SK-N-MC (cell line): ENCODE results near the gene HERC4.

Source experiments
- EZH2 ChIP-seq: fragments of 200-600 bp; sonication (generic); IDR thresholded peaks from one replicate; pipeline ENCODE4 v1.6.1; 2017; ENCODE audit warnings: antibody characterized with exemption
- FOXP2 ChIP-seq: optimal IDR thresholded peaks from 2 replicates; pipeline ENCODE3; 2011; ENCODE audit warnings: mild to moderate bottlenecking, moderate library complexity; ENCODE audit not compliant: insufficient read depth; ENCODE audit errors: extremely low read length, control extremely low read depth
- POLR2AphosphoS5 ChIP-seq: IDR thresholded peaks from 2 replicates; pipeline ENCODE4 v1.6.1; 2012; ENCODE audit warnings: mild to moderate bottlenecking, low read depth, low read length, borderline replicate concordance

DNA sequence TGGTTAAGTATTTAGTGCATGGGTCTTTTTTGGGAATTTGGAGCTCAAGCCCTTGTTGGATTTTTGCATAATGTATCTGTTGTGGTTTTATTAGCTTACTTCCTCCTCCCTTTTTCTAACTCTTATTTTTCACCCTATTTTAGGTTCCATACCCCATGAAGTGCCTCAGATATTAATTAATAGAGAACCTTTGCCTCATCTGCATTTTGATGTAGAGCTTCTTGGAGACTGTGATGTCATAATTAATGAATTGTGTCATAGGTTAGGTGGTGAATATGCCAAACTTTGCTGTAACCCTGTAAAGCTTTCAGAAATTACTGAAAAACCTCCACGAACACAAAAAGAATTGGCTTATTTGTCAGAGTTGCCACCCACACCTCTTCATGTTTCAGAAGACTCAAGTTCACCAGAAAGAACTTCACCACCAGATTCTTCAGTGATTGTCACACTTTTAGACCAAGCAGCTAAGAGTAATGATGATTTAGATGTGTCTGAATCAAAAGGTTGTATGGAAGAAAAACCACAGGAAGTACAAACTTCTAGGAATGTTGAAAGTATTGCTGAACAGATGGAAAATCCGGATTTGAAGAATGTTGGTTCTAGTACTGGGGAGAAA, 162.6 kb downstream of the HERC4 start:
- TF ChIP-seq EZH2 (no peak), POLR2AphosphoS5 (no peak), FOXP2 (no peak)
